Head of caudate nucleus (tissue), 42 donors: ENCODE measurements around the gene RPL9.
"Not testable (repeated sequence)": the region's sequence is repeated elsewhere in the genome, so short reads cannot be mapped to it uniquely, and the experiment has no call there.

ENCODE experiments used
- DNase-seq, 42 donors: peaks; one replicate each; pipeline versions ENCODE4 v3.0.0 to v3.0.0-alpha.2; 2020 to 2021; ENCODE audit warnings: mixed read lengths in 7 of 42
- intact Hi-C: fragments of 100-400 bp; cut with DNase I; formaldehyde crosslinking; loops from one replicate; pipeline ENCODE4 v1.15.0; 2022

RPL9 gene

GRCh38 chr4:39469429-39470077 is 10.8 kb upstream of the RPL9 start:
- intact Hi-C loops, result loop anchor here (5.0 kb wide), 2 partner anchors 168 to 508 kb away; partner anchors contain the start of genes PDS5A and SMIM14
- DNase-seq, result peak in 18 of 42 donors; percentile 12 to 64 (median 40)

GRCh38 chr4:39467464-39467863 is 8.7 kb upstream of the RPL9 start:
- no peak for DNase-seq
- intact Hi-C loops, result loop anchor here (5.0 kb wide), 1 partner anchor 170 kb away; the partner anchor contains the start of gene SMIM14

- intact Hi-C loops, result loop anchor here (5.0 kb wide), 1 partner anchor 171 kb away; the partner anchor contains the start of gene SMIM14
- no peak for DNase-seq
Observed at GRCh38 chr4:39466747-39467146, 8.0 kb upstream of the RPL9 start.

DNA sequence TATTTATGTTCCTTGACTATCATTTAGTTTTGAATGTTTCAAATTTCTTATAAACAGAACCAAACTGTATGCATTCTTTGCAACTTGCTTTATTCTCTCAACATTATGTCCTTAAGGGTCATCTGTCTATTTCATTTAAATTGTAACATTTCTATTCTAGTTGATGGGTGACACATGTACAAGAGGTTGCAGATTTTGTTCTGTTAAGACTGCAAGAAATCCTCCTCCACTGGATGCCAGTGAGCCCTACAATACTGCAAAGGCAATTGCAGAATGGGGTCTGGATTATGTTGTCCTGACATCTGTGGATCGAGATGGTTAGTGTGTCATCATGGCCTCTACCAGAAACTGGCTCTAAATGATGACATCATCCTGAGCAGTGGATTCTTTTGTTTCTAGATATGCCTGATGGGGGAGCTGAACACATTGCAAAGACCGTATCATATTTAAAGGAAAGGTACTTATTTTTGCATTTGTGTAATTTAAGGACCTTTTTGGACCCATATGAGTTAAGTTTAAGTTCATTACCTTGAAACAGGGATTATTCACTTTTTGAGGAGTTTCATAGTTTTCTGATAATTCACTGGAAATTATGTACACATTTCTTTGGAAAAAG is 6.3 kb upstream of the RPL9 start:
- no peak for DNase-seq
- intact Hi-C loops, result loop anchor here (5.0 kb wide), 1 partner anchor 172 kb away; the partner anchor contains the start of gene SMIM14

DNA sequence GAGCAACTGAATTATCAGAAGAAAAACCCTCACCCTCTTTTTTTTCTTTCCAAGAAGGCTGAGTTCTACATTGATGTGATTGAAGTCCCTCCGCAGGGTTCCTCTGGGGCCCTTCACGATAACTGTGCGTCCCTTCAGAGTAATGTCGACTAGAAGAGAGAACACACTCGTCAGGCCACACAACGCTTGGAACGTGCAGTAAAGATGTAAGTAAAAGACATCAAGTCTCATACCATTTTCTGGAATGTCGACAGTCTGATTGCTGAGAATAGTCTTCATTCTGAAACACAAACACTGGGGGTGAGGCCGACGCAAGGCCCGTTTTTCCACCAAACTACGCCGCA is 589 bp downstream of the RPL9 start:
- not testable (repeated sequence) for DNase-seq
- intact Hi-C loops, result loop anchor here (10.0 kb wide), 2 partner anchors 93 to 553 kb away; partner anchors contain the start of gene RFC1

DNA sequence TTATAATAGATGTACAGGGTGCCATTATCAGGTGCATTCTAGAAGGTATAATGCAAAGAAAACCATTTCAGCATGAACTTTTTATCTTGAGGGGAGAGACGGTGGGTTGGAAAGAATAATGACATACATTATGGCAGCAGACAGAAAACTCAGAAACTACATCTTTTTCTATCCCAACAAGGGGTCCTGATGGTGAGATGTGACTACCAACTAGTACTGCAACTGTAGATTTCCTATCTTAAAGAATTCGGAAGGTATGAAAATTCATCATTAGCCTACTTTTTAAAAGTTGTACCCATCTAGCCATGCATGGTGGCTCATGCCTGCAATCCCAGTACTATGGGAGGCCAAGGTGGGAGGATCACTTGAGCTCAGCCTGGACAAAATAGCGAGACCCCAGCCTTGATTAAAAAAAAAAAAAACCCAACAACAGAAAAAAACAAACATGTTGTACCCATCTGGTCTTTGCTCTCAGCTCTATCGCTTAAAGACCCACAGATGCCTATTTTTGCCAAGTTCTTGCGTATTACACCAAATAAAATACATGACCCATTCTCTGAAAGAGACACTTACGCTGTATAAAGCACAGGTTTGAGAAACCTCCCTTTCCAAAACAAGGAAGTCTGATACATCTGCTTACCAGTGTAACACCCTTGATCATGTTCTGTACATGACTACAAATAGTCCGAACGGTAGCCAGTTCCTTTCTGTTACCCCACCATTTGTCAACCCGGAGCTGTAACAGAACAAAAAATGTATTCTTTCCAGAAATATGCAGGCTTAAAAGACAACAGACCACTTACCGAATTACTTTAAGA is 1.6 kb downstream of the RPL9 start:
- DNase-seq, result no peak
- intact Hi-C loops, result loop anchor here (10.0 kb wide), 2 partner anchors 92 to 552 kb away; partner anchors contain the start of gene RFC1

DNA sequence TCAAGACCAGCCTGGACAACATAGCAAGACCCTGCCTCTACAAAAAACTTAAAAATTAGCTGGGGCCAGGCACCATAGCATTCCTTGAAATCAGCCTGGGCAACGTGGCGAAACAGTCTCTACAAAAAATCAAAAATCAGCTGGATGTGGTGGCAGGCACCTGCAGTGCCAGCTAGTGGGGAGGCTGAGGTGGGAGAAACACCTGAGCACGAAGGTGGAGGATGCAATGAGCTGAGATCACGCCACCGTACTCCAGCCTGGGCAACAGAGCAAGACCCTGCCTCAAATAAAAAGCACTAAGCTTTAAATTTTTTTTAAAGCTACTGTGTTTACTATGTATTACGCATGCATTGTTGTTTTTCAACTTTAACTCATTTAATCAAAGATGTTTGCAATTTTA is 3.2 kb downstream of the RPL9 start:
- intact Hi-C loops, result loop anchor here (10.0 kb wide), 2 partner anchors 91 to 551 kb away; partner anchors contain the start of gene RFC1
- no peak for DNase-seq

DNA sequence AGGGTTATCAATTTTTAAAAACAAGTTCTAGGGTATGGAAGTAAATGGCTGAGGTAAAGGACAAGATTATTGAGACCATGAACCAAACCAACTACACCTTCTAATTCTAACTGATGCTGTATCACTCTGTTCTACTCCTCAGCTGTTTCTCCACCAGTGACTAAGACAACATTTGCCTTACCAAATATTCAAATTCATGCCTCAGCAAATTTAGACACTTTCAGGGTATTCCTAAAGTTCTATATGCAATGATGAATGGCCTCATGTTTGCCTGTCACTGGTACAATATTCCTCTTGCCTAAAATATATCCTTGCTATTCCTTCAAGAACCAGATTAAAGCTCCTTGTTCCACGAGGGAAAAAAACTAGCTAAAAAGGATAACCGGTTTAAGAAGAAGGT is 5.0 kb downstream of the RPL9 start:
- intact Hi-C loops, result loop anchor here (10.0 kb wide), 2 partner anchors 89 to 549 kb away; partner anchors contain the start of gene RFC1
- DNase-seq, result no peak

DNA sequence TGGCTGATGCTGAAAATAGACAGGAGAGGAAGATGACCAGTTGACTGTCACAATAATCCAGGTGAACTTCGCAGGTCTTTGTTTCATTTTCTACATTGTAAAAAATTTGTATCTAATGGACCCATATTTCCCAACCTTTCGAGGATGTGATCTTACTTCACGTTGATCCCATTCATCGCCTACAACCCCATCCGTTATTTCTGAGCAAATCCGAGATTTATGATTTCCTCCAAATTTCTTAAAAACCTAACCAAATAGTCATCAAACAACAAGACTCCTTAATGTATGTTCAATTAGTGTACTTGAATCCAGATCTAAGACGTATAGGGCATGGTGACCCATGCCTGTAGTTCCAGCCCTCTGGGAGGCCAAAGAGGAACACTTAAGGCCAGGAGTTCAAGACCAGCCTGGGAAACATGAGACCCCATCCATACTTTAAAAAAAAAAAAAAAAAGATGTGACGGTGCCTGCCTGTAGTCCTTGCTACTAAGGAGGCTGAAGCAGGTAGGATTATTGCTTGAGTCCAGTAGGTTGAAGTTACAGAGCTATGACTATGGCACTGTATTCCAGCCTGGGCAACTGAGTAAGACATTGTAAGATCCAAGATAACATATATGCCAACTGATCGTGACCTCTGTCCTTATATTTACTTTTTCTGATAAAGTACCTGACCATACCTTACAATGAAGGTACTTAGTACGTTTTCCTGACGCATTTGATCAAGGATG is 5.7 kb downstream of the RPL9 start:
- intact Hi-C loops, result loop anchor here (10.0 kb wide), 2 partner anchors 88 to 548 kb away; partner anchors contain the start of gene RFC1

GRCh38 chr4:39452153-39452859 is 6.4 kb downstream of the RPL9 start:
- intact Hi-C loops, result loop anchor here (10.0 kb wide), 2 partner anchors 88 to 548 kb away; partner anchors contain the start of gene RFC1
- DNase-seq, result no peak

More for the DNA sequence above, 5.7 kb downstream of the RPL9 start:
- DNase-seq, result no peak

- intact Hi-C loops, result loop anchor here (10.0 kb wide), 2 partner anchors 87 to 547 kb away; partner anchors contain the start of gene RFC1
- no peak for DNase-seq
Observed at GRCh38 chr4:39451423-39452023, 7.2 kb downstream of the RPL9 start.

GRCh38 chr4:39450618-39451017 is 8.1 kb downstream of the RPL9 start:
- DNase-seq, result no peak
- intact Hi-C loops, result loop anchor here (10.0 kb wide), 2 partner anchors 86 to 546 kb away; partner anchors contain the start of gene RFC1

DNA sequence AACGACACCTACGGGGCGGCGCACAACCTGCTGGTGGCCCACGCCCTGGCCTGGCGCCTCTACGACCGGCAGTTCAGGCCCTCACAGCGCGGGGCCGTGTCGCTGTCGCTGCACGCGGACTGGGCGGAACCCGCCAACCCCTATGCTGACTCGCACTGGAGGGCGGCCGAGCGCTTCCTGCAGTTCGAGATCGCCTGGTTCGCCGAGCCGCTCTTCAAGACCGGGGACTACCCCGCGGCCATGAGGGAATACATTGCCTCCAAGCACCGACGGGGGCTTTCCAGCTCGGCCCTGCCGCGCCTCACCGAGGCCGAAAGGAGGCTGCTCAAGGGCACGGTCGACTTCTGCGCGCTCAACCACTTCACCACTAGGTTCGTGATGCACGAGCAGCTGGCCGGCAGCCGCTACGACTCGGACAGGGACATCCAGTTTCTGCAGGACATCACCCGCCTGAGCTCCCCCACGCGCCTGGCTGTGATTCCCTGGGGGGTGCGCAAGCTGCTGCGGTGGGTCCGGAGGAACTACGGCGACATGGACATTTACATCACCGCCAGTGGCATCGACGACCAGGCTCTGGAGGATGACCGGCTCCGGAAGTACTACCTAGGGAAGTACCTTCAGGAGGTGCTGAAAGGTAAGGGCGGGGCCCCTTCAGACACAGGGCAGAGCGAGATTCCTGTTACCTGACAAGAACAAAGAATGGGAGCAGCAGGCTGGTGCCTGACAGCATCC is 11.7 kb downstream of the RPL9 start:
- DNase-seq, result peak in 34 of 42 donors; percentile 6 to 56 (median 24)
- intact Hi-C loops, result no loop called here

DNA sequence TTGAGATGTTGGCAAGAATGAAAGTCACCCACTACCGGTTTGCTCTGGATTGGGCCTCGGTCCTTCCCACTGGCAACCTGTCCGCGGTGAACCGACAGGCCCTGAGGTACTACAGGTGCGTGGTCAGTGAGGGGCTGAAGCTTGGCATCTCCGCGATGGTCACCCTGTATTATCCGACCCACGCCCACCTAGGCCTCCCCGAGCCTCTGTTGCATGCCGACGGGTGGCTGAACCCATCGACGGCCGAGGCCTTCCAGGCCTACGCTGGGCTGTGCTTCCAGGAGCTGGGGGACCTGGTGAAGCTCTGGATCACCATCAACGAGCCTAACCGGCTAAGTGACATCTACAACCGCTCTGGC is 12.3 kb downstream of the RPL9 start:
- intact Hi-C loops, result no loop called here
- peak in 2 of 42 donors; percentile 8 to 32 for DNase-seq

DNA sequence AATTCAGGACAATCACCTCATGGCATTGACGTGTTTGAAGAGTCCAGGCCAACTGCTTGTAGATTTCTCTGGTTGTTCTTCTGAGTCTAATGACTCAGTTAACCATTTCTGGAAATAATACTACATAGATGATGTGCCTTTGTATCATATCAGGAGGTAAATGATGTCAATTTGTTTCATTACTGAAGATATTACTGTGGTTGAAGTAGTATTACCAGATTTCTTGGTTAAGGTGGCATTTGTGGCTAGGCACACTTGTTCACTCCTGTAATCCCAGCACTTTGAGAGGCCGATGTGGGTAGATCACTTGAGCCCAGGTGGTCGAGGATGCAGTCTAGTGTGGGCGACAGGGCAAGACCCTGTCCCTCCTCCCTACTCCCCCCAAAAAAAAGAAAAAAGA is 15.7 kb downstream of the RPL9 start:
- intact Hi-C loops, result no loop called here
- no peak for DNase-seq

DNA sequence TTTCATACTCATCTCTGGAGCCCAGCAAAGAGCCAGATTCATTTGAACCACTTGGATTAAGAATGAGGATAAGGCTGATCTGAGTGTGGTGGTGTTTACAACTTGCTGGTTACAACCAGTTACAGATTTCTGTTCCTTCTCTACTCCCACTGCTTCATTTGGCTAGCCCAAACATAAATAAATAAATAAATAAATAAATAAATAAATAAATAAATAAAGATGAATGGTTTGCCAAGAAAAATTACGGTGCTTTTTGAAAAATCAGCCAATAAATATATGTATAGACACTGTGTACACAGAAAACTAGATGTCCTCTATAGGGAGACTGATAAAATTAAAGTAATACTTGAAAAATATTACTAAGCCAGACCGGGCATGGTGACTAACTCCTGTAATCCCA is 17.1 kb downstream of the RPL9 start:
- DNase-seq, result no peak
- intact Hi-C loops, result no loop called here
